GM18909 (cell line): ENCODE data around the gene STEAP2.

Source experiments
- ATAC-seq: cut with Tn5 transposase; IDR thresholded peaks from one replicate; pipeline ENCODE4 v1.9.1; 2021; ENCODE audit warnings: mild to moderate bottlenecking; ENCODE audit not compliant: unreplicated experiment, poor library complexity

Gene STEAP2

DNA sequence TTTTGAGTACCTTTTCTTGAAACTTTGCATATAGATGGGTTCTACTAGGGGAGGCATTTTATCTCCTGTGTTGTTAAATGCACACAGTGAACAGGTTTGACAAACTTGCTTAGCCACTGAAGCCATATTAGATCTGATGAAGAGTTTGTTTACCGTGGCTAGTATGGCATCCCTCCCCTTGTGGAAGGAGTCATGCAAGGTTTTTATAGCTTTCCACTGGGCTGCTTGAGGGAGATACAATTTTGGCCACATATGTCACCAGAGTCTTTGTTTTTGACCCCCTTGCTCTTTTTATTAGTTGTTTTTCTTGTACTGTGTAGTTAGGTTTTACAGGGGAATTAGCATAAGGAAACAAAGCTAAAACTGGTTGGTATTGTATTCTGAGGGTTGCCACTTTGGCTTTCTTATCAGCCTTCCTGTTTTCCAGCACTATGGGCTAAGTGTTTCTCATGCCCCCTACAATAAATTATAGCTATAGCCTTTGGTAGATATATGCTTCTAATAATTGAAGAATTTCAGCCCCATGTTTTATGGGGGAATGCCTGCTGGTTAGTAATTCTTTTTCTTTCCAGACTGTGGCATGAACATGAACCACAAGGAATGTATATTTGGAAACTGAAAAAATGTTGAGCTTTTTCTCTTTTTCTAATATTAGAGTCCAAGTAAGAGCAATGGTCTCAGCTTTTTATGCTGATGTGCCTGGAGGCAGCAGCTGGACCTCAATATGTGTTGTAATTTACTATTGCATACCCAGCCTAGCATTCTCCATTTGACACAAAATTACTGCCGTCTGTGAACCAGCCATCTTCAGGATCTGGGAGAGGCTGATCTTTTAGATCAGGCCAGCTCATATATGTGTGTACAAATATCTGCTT, 18.4 kb upstream of the STEAP2 start:
- no peak for ATAC-seq

DNA sequence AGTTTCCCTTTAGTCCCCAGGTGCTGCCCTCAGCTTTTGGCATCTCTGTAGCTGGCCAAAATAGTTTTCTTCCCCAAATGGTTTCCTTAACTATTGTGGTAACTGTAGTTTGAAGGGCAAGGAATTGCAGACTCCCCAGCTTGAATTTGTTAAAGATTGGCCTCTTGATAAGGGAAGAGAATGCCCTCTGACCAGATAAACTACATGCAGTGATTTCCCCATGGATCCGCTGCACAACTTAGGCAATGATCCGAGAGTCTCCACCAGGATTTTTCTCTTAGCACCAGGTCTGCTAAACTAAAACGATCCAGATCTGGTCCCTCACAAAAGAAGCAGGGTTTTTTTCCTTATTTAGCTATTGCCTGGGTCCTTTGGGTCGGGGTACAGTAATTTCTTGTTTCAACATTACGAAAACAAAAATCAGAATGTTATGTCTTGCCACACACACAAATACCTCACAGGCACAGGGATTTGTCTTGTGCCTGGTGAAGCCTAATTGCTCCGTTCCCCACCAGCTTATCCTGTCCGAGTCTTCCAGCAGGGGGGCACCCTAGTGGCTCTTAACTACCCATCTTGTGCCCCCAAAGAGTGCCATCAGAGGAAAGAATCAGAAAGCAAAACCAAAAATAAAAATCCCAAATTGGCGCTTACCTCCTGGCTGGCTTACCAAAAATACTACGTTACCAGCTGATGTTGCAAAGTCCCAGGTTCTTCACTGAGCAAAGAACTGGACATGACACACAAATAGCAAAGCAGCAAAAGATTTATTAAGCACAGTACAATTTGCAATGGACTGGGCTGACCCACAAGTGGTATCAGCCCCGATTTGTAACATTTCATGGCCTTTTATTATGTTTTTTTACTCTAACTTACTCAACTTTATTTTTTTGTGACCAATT, 16.4 kb upstream of the STEAP2 start:
- no peak for ATAC-seq

DNA sequence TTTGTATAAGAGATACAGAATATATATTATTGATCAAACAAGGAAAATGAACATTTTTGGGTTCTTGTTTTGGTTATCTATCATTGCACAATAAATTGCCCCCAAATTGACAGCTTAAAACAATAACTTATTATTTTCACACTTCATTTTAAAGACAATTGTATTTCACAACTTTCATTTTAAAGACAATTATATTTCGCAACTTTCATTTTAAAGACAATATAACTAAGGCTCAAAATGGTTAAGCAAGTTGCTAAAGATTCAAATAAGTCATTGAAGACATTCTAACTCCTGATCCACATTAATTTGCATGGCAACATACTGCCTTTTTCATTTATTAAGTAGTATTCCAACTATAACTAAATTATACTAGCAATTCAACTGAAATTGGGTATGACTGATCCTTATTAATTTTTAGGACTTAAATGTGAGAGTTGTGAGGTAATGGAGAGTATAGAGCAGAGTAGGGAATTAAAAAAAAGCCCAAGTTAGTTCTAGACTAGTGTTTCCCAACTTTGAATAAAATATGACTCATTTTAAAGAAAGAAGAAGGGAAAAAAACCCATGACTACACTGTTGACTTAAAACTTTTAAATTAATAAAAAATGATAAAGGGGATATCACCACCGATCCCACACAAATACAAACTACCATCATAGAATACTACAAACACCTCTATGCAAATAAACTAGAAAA, 9.9 kb upstream of the STEAP2 start:
- ATAC-seq: no peak

DNA sequence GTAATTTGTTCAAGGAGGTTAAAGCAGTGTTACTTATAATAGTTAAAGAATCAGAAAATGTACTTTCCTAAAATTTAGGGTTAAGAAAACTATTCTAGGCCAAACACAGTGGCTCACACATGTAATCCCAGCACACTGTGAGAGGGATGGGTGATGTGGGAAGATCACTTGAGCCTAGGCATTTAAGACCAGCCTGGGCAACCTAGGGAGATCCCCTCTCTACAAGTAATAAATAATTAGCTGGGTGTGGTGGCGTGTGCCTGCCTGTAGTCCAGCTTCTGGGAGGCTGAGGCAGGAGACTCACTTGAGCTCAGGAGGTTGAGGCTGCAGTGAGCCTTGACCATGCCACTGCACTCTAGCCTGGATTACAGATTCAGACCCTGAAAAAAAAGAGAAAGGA, 3.6 kb upstream of the STEAP2 start:
- no peak for ATAC-seq

DNA sequence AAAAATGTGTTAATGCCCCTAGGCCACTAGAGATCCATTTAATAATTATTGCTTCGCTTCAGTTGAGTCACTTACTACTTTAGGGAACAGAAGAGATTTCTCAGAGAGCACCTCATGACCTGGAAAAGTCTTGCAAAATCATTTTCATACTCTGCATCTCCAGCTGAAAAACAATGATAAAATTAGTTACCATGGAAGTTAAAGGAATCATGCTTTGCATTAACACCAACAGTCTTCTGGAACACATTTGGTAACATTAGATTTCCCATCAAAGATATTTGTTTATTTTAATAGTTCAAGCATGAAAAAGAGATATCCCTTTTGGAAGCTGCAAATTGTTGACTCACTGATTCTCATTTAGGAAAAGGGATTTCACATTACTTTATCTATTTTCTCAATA, 1.8 kb upstream of the STEAP2 start:
- no peak for ATAC-seq

DNA sequence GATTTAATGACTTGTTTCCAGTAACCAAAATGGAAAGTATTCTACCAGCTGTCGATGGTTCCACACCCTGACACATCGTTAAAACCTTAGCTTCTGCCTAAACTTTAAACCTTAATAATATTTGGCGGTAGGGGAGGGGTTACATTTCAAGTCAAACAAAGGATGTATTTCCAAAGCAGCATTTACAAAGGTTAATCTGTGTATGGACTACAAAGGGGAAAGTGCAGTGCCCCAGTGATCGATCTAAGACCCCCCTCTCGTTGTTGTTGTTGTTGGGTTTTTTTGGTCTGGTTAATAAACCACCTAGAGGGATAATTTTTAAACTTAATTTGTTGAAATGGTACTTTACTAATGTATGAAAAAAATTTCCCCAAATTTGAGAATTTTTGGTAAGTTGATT, 1.1 kb upstream of the STEAP2 start:
- no peak for ATAC-seq

DNA sequence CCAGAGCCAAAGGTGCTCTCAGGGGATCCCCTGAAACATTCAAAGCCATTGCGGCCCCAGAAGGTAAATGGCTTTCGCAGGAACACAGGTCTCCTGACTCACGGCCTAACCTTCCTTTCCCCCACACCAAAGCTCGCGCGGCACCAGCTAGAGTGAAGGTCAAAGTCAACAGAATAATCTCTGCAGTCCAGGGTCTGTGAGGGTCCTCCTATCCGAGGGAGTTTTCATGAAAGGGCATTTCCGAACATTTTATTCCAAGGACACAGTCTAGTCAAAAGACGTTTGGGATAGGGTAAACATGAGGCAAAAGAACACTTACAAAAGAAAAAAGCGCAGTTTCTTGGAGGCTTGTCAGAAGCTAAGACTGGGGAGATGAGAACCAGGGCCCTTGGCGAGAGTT, 559 bp upstream of the STEAP2 start:
- ATAC-seq: peak; percentile 9

DNA sequence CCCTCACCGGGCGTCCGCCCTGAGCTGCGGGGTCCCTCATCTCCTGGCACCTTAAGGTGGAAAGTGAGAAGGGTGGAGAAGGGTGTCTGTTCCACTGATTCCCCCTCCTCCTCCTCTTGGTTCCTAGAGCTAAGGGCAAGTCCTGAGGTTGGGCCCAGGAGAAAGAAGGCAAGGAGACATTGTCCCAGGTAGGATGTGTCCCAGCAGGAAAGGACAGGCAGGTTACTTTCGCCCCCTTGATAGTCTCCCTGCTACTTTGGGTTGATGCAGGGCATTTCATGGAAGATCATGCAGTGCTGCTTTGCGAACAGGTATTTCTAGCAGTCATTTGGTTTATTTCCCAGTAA, 582 bp downstream of the STEAP2 start:
- ATAC-seq: no peak

DNA sequence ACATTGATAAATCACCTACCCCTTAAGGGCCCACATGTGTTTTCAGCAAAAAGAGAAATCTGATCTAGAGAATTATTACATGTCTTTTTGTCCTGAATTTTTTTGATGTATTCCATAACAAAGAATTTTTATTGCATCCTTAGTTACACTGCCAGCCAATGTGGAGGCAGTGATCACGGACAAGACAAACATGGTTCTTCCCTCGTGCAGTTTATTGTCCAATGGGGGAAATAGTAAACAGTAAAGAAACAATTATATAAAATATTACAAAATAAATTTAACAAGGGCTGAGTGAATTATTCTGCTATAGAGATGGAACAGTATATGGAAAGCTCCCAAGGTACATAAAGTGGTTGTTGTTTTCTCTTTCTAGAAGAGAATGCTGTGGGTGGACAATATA, 2.0 kb downstream of the STEAP2 start:
- ATAC-seq: no peak

DNA sequence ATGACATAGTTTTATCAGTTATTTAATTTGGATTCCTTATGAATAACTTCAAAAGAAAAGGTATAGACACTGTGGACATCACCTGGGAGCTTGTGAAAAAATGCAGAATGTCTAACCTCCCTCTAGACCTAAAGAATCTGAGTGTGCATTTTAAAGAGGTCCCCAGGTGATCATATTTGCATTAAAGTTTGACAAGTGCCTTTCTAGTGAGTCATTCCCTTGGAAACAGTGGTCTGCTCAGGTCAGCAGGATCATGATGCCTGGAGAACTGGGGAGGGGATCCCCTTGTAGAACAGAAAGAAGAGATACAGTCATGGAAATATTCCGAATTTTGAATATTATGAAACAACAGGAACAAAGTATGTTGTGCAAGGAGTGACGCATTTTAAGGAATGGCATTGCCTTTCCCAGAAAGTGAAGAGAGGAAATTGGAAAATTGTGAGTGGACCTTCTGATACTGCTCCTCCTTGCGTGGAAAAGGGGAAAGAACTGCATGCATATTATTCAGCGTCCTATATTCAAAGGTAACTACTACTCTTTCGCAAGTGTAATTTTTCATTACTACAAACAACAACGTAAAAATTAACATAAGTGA, 4.6 kb downstream of the STEAP2 start:
- ATAC-seq: no peak

DNA sequence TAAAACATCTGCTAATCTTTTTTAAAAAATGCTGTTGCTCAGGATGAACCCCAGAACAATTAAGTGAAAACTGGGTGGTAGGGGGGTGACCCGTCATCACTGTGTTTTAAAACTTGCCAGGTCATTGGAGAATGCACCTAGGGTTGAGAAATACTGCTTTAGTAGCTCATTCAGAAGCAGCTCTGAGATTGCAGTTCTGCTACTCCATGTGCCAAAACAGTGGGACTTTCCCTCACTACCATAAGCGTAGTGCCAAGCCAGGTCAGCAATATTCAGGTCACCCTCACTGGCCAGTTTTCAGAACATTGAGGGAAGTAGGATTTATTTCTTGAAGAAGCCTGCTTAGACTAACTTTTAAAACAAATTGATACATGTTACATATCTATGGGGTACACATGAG, 5.2 kb downstream of the STEAP2 start:
- ATAC-seq: no peak

DNA sequence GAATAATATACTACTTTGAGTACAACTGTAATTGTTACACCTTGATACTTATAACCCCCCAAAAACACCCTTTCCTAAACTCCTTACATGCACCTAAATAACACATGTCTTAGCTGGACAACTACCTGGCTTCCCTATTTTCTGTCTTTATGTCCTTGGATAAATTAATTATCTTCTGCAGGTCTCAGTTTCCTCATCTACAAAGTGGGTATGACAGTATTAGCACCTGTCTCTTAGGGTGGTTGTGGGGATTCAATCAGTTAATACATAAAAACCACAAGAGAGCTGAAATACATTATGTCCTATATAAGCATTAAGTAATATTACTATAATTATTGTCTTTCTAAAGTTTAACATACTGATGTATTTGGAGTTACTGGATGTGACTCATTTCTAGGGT, 10.8 kb downstream of the STEAP2 start:
- no peak for ATAC-seq

DNA sequence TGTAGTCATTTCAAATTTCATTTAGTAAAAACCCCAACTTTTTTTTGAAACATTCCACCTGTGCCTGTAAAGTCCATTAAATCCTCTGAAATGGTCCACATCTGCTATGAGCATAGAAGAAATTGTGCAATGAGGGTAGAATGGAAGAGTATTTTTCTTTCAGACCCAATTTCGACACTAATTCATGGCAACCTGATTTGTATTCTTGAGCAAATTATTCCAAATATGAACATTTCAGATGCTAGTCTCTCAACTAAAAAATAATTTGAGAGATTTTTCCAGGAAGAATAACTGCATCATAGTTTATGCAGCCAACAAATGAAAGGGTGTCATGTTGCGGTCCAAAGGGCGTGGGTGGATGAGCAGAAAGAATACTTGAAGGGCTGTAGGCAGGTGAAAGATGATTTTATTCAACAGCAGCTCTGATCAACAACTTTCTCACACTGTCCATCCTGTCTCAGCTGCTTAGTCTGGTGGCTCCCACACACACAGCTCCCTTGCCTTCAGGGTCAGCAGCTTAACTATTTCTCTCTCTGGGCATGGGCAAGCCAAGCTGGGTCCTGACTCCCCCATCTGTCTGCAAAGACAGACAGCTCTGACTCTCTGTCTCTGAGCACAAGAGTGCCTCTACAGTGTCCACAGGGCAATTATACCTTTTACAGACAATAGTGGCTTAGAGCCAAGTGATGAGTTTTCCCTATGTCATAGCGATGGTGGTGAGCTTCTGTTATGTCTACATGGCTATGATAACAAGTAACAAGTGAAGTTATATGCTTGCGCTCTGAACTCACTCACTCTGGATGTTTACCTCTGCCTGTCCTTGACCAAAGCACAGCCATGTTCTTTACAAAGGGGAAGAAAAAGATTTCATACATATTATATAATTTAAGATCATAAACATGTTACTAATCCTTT, 11.5 kb downstream of the STEAP2 start:
- ATAC-seq: no peak

DNA sequence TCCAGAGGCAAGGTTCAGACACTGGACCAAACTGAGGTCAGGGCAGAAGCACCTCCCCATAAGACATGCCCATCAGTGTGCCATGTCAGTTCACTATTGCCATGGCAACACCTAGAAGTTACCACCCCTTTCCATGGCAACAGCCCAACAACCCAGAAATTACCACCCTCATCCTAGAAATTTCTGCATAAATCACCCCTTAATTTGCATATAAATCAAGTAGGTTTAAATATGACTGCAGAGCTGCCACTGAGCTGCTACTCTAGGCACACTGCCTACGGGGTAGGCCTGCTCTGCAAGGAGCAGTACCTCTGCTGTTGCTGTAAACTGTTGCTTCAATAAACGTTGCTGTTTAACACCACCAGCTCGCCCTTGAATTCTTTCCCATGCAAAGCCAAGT, 12.7 kb downstream of the STEAP2 start:
- no peak for ATAC-seq

DNA sequence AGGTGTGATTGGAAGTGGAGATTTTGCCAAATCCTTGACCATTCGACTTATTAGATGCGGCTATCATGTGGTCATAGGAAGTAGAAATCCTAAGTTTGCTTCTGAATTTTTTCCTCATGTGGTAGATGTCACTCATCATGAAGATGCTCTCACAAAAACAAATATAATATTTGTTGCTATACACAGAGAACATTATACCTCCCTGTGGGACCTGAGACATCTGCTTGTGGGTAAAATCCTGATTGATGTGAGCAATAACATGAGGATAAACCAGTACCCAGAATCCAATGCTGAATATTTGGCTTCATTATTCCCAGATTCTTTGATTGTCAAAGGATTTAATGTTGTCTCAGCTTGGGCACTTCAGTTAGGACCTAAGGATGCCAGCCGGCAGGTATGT, 13.6 kb downstream of the STEAP2 start:
- no peak for ATAC-seq

DNA sequence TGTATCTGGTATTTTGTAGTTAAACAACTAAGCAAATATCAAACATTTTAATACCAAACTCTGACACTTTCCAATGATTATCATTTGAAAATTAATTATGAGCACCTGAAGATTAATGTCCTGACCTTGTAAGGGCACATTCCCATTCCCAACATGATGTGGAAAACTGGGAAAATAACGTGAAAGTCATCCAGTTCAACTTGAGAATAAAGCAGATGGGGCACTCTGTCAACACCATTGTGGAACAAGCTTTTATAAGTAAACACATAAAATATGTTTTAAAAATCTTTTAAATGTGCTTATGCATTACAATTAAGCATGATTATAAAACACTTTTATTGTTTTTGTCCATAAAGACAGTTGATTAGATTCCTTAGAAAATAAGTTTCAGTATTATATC, 14.1 kb downstream of the STEAP2 start:
- ATAC-seq: no peak

DNA sequence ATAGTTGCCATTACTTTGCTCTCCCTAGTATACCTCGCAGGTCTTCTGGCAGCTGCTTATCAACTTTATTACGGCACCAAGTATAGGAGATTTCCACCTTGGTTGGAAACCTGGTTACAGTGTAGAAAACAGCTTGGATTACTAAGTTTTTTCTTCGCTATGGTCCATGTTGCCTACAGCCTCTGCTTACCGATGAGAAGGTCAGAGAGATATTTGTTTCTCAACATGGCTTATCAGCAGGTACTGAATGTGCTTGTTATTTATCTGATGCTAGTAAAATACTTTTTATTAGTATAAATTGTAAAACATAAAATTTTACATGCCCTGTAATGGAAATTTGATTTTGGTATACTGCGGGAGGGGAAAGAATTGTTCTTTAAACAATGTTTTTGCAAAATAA, 15.7 kb downstream of the STEAP2 start:
- ATAC-seq: no peak

DNA sequence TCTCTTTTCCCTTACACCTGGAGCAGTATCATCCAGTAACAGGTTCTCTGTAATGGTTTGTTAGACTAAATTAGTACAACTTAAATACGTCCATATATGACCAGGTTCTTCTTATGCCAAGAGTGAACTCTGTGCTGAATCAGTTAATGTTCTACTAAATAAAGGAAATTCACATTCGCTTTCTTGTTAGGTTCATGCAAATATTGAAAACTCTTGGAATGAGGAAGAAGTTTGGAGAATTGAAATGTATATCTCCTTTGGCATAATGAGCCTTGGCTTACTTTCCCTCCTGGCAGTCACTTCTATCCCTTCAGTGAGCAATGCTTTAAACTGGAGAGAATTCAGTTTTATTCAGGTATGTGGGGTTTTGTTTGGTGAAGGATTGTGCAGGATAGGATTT, 18.1 kb downstream of the STEAP2 start:
- no peak for ATAC-seq

DNA sequence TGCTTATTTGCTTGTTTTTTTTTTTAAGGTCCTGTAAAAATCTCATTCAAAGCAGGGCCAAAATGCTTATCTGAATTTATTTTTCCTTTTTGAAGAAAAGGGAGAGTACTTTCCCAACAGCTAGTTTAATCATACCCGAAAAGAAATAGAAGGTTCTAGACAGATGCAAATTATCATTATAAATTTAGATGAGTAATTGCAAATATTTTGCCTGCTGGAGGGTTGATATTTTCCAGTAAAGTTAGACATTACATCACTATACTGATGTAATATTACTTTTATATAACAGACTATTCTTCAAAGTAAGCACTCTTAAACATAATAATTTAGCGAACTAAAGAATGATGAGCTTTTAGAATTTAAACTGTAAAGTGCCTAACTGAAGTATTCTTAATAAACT, 19.3 kb downstream of the STEAP2 start:
- ATAC-seq: no peak

DNA sequence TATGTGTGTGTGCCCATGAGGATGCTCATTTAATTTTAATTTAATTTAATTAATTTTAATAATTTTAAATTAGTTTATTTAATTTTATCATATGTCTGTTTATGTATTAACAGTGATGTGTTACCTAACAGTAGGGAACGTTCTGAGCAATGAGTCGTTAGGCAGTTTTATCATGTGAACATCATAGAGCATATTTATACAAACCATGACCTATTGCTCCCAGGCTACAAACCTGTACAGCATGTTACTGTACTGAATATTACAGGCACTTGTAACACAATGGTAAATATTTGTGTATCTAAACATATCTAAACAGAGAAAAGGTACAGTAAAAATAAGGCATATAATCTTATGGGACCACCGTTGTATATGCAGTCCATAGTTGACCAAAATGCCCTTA, 19.8 kb downstream of the STEAP2 start:
- ATAC-seq: no peak
